ENCODE measurements around the gene SRP9.

DNA sequence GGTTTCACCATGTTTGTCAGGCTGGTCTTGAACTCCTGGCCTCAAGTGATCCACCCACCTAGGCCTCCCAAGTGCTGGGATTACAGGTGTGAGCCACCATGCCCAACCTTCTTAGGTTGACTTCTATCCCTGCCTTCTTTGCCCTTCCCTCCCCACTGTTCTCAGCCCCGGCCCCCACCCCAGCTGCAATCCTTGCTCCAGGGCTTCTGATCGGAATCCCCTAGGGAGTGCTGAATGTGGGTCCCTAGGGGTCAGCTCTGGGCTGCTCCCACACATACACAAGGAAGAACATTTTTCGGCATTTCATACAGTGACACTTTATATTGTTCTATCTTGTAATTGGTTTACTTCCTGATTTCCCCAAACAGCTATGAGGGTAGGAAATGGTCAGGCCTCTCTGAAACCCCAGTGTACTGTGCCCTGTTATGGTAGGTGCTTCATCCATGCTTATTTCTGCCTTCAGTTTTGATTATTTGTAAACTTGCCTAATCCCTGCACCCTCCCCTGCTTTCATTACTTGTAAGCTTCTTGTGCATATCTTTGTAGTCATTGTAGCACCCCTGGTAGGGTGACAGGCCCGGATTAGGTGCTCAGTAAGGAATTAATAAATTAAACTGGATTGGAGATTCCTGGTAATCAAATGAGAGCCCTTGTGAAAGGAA lies 5.8 kb upstream of the SRP9 start:
- TF ChIP-seq POLR2A (IDR thresholded peaks at IDR 0.05; ENCODE audit: low read depth), result no peak
- TF ChIP-seq, protein P1, sequence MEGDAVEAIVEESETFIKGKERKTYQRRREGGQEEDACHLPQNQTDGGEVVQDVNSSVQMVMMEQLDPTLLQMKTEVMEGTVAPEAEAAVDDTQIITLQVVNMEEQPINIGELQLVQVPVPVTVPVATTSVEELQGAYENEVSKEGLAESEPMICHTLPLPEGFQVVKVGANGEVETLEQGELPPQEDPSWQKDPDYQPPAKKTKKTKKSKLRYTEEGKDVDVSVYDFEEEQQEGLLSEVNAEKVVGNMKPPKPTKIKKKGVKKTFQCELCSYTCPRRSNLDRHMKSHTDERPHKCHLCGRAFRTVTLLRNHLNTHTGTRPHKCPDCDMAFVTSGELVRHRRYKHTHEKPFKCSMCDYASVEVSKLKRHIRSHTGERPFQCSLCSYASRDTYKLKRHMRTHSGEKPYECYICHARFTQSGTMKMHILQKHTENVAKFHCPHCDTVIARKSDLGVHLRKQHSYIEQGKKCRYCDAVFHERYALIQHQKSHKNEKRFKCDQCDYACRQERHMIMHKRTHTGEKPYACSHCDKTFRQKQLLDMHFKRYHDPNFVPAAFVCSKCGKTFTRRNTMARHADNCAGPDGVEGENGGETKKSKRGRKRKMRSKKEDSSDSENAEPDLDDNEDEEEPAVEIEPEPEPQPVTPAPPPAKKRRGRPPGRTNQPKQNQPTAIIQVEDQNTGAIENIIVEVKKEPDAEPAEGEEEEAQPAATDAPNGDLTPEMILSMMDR (IDR thresholded peaks at IDR 0.05), result no peak
- no peak for TF ChIP-seq POLR2AphosphoS5 (IDR thresholded peaks at IDR 0.05)
